Heart right ventricle (tissue), 16 donors: ENCODE measurements around the gene HSD17B8. TPM values are rescaled to one million over a fixed set of nuclear protein-coding genes. Genes with fewer than 3 reads are reported as not detected.

Experiments used
- ATAC-seq, 8 donors: fragments of 200-7000 bp; cut with Tn5 transposase; one replicate each; pipeline ENCODE4 v1.9.1; 2020; ENCODE audit warnings: mild to moderate bottlenecking in 8 of 8, moderate library complexity in 8 of 8, moderate number of reproducible peaks in 1 of 8
- DNase-seq, 2 donors: peaks; one replicate each; pipeline ENCODE4 v3.0.0-alpha.2; 2020
- H3K27ac ChIP-seq, 10 donors: fragments of 200-600 bp; sonication (generic) in 2 of 10; one replicate each; pipeline versions ENCODE4 v1.5.0 to v1.8.0; 2020 to 2022; ENCODE audit warnings: mild to moderate bottlenecking in 3 of 10
- H3K27me3 ChIP-seq, 7 donors: fragments of 200-600 bp; one replicate each; pipeline ENCODE4 v1.8.0; 2021 to 2022; ENCODE audit warnings: mild to moderate bottlenecking in 2 of 7
- H3K36me3 ChIP-seq, 9 donors: fragments of 200-600 bp; sonication (generic) in 1 of 9; one replicate each; pipeline versions ENCODE4 v1.5.0 to v1.8.0; 2020 to 2022; ENCODE audit warnings: mild to moderate bottlenecking in 2 of 9
- H3K4me1 ChIP-seq, 9 donors: fragments of 200-600 bp; sonication (generic) in 1 of 9; one replicate each; pipeline versions ENCODE4 v1.5.0 to v1.8.0; 2020 to 2022; ENCODE audit warnings: mild to moderate bottlenecking in 4 of 9
- H3K4me3 ChIP-seq, 10 donors: fragments of 200-600 bp; sonication (generic) in 2 of 10; one replicate each; pipeline versions ENCODE4 v1.5.0 to v1.8.0; 2020 to 2022; ENCODE audit warnings: mild to moderate bottlenecking in 7 of 10, moderate library complexity in 2 of 10
- H3K9me3 ChIP-seq, 11 donors: fragments of 200-600 bp in 10 of 11; sonication (generic) in 2 of 11; one replicate each; pipeline versions ENCODE4 v1.5.0 to v1.8.0; 2013 to 2022; ENCODE audit warnings: mild to moderate bottlenecking in 2 of 11, control low read depth in 1 of 11, moderate library complexity in 1 of 11
- CTCF ChIP-seq, 9 donors: fragments of 200-600 bp; sonication (generic) in 2 of 9; IDR thresholded peaks; one replicate each; pipeline versions ENCODE4 v1.5.0 to v1.8.0; 2021 to 2022; ENCODE audit warnings: antibody characterized with exemption in 9 of 9, mild to moderate bottlenecking in 5 of 9, moderate library complexity in 1 of 9
- WGBS, 2 donors: extraction: QIAGEN DNeasy Blood & Tissue Kit; methylation state at CpG; one replicate each; pipeline ENCODE4 v1.1.7; 2013; ENCODE audit warnings: inconsistent platforms in 1 of 2; 5-methylcytosine and 5-hydroxymethylcytosine counted together
- intact Hi-C, 10 donors: fragments of 100-400 bp; cut with DNase I; formaldehyde crosslinking; loops; one replicate each; pipeline versions ENCODE4 v1.11.1 to v1.14.2; 2022
- polyA plus RNA-seq, 2 donors: library from polyadenylated mRNA; stranded (reverse); fragments of 200-250 nt; gene quantifications; one replicate each; pipeline ENCODE4 v1.2.3, GENCODE V29; 2013
- total RNA-seq, 10 donors: library from RNA; stranded (reverse); fragmentation: NEBNext Ultra II Directional in 3 of 10; extraction: Animal tissue kit (Norgen Biotek cat#: 25700) in 3 of 10; gene quantifications; one replicate each; pipeline versions ENCODE4 v1.2.1 to v1.2.4, GENCODE V29; 2021 to 2023
- donor health status: Arrhythmogenic right ventricular cardiomyopathy.
- donor health status: ischemic (EF 13 %, LVEDD 7.1; RV severe dilation, severe dysfunction).
- donor health status: healthy with polysubstance abuse.
- donor health status: DM: no; HTN: yes; CAD: no.
- donor health status: DM: no; HTN: no; CAD: no.
- donor health status: ischemic (EF 25% LVEDD 6.9; RV normal size, moderate dysfunction).
- donor health status: ischemic (EF 25% LVEDD 5.7; RV mildly dilated, moderate dysfunction).
- donor health status: healthy.
- donor health status: DM: yes; HTN: yes; CAD: no.
- donor health status: Ischemic cardiomyopathy.
- donor health status: ischemic (EF 35%, LVEDD 5.7; RV mildly dilated, moderate dysfunction).
- donor health status: nonischemic (EF 11% LVEDD 7.7; RV severe dilation, severe dysfunction).
- donor health status: DM: yes; HTN: yes; CAD: no.
- donor health status: PGD.
- donor health status: ischemic (EF 29% LVEDD 5.4; RV normal size, mild dysfunction).
- donor health status: nonischemic (EF 23%, LVEDD 6.1; RV moderate dilation, normal function).

Gene HSD17B8
- total and polyA plus RNA-seq, 12 donors = 7.4 to 25.5 (median 21.4) TPM

- intact Hi-C loops = loop anchor here in 3 of 10 donors (5.0 to 10.0 kb wide), 3 partner anchors 44 to 1029 kb away; partner anchors contain the start of genes AGPAT1 (in 1 of the 3) and RNF5 (in 1 of the 3)
- ATAC-seq = no peak
- Histone ChIP-seq H3K4me1 (peaks cover 26 to 62% (median 53%) of the 10 kb centered on the region in 9 donors), H3K27me3 (no peaks in the 10 kb centered on the region), H3K27ac (peak overlapping the region in 1 of 10 donors; percentile 74), H3K4me3 (peak overlapping the region in 6 of 10 donors; percentile 45 to 80 (median 72)), H3K9me3 (no peaks in the 10 kb centered on the region), H3K36me3 (peaks cover 0 to 27% (median 19%) of the 10 kb centered on the region in 9 donors)
- 86% methylated on average over 7 of the region's 7 CpGs for WGBS, 2 donors
- TF ChIP-seq CTCF (IDR thresholded peaks at IDR 0.05) = no peak
- DNase-seq = no peak
Observed at GRCh38 chr6:33203443-33204164, 851 bp upstream of the HSD17B8 start.

GRCh38 chr6:33204165-33204414 lies 365 bp upstream of the HSD17B8 start:
- no peaks in the 10 kb centered on the region for H3K9me3 ChIP-seq
- peaks cover 22 to 62% (median 49%) of the 10 kb centered on the region in 9 donors for H3K4me1 ChIP-seq
- no peaks in the 10 kb centered on the region for H3K27me3 ChIP-seq
- 3 to 8% methylated on average over 4 of the region's 4 CpGs for WGBS, 2 donors
- peak overlapping the region in 3 of 10 donors; percentile 74 to 85 (median 81) for H3K27ac ChIP-seq
- TF ChIP-seq CTCF (IDR thresholded peaks at IDR 0.05) = no peak
- H3K36me3 ChIP-seq = peaks cover 0 to 27% (median 19%) of the 10 kb centered on the region in 9 donors
- DNase-seq (no peak), ATAC-seq (no peak)
- intact Hi-C loops = loop anchor here in 3 of 10 donors (5.0 to 10.0 kb wide), 3 partner anchors 43 to 1029 kb away; partner anchors contain the start of genes AGPAT1 (in 1 of the 3) and RNF5 (in 1 of the 3)
- H3K4me3 ChIP-seq = peak overlapping the region in 9 of 10 donors; percentile 45 to 83 (median 74)

- ATAC-seq (no peak), DNase-seq (no peak)
- Histone ChIP-seq H3K27me3 (no peaks in the 10 kb centered on the region), H3K9me3 (no peaks in the 10 kb centered on the region), H3K27ac (peak overlapping the region in 6 of 10 donors; percentile 61 to 85 (median 72)), H3K36me3 (peaks cover 0 to 39% (median 29%) of the 10 kb centered on the region in 9 donors), H3K4me1 (peaks cover 21 to 60% (median 45%) of the 10 kb centered on the region in 9 donors), H3K4me3 (peak overlapping the region in 9 of 10 donors; percentile 45 to 83 (median 74))
- WGBS, 2 donors = 56 to 58% methylated on average over 17 of the region's 17 CpGs
- intact Hi-C loops = loop anchor here in 2 of 10 donors (10.0 kb wide), 2 partner anchors 489 to 1031 kb away; partner anchors contain the start of genes AGPAT1 (in 1 of the 2) and RNF5 (in 1 of the 2)
- no peak for TF ChIP-seq CTCF (IDR thresholded peaks at IDR 0.05)
Observed at GRCh38 chr6:33205191-33206026, 954 bp downstream of the HSD17B8 start.
